Stimulated activated CD4-positive, alpha-beta T cell treated with anti-CD3 and anti-CD28 coated beads, Interleukin-2, amount 100 ng/mL, for 48 hours (primary cell): ENCODE measurements around the gene TMEM134.

Source experiments
- DNase-seq, 2 donors: peaks; one replicate each; pipeline ENCODE4 v3.0.0-alpha.2; 2020

TMEM134 gene

GRCh38 chr11:67419325-67420049 lies 49.6 kb downstream of the TMEM134 start:
- no peak for DNase-seq

- no peak for DNase-seq
These were observed 50.4 kb downstream of the TMEM134 start for GRCh38 chr11:67418476-67419281.

DNA sequence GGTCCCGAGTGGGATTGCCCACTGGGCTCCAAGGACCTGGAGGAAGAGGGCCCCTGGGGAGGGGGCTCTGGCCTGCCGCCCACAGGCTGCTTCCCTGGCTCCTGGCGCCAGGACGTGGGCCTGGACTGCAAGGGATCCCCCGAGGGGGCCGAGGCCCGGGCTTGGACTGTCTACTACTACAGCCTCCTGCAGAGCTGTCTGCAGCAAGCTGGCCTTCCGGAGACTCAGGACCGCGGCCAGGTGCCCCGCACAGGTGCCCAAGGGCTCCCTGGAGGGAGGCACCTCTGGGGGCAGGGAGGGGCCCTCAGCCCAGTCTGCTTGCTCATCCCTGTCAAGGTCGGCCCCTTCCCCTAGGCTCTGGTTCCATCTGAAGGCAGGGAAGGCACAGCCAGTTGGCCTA lies 51.6 kb downstream of the TMEM134 start:
- DNase-seq, result no peak

GRCh38 chr11:67416416-67417335 lies 52.4 kb downstream of the TMEM134 start:
- DNase-seq, result no peak

DNA sequence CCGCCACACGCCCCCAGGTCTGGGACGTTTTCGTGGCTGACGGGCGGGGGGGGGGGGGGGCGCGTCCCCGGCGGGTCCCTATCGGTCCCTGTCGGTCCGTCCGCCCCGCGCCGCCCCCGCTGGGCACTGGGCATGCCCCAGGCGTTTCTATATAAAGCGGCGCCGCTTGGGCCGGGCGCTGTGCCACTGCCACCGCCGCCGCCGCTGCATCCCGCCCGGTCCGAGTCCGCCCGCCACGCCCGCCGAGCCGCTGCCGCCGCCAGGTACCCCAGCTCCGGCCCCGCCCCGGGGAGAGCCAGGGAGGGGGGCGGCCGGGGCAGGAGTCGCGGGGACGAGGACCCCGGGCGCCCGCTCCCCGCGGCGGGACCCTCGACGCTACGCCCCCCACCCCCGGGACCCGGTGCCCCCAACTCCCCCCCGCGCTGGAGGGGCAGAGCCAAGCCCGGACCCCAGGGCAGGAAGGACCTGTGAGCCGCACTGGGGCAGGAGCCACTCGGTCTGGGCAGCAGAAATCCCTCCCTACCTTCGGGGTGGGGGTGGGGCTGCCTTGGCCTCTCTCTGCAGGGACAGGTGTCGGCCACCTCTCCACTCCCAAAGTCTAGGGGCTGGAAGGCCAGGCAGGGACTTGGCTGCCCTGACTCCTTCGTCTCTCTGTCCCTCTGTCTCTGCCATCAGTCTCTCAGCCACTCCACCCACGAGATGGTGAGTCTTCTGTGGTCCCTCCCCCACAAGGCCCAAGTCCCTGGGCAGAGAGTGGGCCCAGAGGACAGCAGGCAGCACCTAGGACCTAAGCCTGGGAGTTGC lies 53.3 kb downstream of the TMEM134 start, which contains the start of gene CARNS1:
Gene CARNS1 (plus strand): TSS at position 178 of the 804 bp plus-strand sequence. CDS start 522 bp downstream, at position 700.
- no peak for DNase-seq

- DNase-seq, result no peak
These were observed 55.7 kb downstream of the TMEM134 start for GRCh38 chr11:67413266-67413849.

- DNase-seq, result no peak
These were observed 56.4 kb downstream of the TMEM134 start for GRCh38 chr11:67412495-67413179.

GRCh38 chr11:67411785-67412152 lies 57.3 kb downstream of the TMEM134 start:
- no peak for DNase-seq
